ENCODE measurements around the gene SIGLEC15. TPM values are rescaled to one million over a fixed set of nuclear protein-coding genes. Genes with fewer than 3 reads are reported as not detected.
"Not testable (repeated sequence)": the region's sequence is repeated elsewhere in the genome, so short reads cannot be mapped to it uniquely, and the experiment has no call there.

The SIGLEC15 gene
- polyA plus RNA-seq, 3 donors from 2014 or later = 0.09 to 0.20 TPM; not detected in 1

DNA sequence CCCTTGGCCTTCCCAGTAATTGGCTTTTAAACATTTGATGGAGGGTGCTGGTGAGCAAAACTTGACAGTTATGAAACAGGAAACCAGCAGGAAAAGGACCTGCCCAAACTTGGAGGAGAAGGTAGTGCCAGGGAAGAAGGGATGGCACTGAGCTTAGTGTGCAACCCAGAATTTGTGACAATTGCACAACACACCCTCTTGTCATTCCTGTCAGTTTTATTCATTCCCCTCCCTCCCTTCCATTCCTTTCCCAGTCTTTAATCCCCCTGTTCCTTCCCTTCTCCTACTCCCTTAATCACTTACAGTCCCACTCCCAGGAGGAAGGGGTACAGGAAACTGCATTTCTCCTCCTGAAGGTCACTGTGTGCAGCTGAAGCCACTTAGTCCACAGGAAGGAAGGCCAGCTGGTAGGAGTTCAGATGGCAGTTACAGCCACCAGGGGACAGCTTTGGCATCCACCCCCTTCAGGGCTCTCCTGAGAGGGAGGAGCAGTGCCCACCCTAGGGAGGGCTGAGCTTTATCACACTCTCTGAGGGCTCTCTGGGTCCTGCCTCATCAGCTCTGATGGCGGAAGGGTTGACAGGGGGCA lies 24.0 kb upstream of the SIGLEC15 start:
- H3K9me3 Mint-ChIP-seq = peaks cover 0 to 18% (median 3%) of the 10 kb centered on the region in 6 donors
- H3K27me3 Mint-ChIP-seq (ENCODE audit: low read depth in 3 of 3) = peaks cover 0 to 5% (median 0%) of the 10 kb centered on the region in 3 donors
- H3K27ac Mint-ChIP-seq = peak overlapping the region in 1 of 6 donors; percentile 50
- DNase-seq = no peak
- H3K36me3 Mint-ChIP-seq = peaks cover 5 to 12% (median 9%) of the 10 kb centered on the region in 3 donors
- no peaks in the 10 kb centered on the region for H3K4me1 Mint-ChIP-seq
- H3K4me3 Mint-ChIP-seq = no peak overlapping the region

DNA sequence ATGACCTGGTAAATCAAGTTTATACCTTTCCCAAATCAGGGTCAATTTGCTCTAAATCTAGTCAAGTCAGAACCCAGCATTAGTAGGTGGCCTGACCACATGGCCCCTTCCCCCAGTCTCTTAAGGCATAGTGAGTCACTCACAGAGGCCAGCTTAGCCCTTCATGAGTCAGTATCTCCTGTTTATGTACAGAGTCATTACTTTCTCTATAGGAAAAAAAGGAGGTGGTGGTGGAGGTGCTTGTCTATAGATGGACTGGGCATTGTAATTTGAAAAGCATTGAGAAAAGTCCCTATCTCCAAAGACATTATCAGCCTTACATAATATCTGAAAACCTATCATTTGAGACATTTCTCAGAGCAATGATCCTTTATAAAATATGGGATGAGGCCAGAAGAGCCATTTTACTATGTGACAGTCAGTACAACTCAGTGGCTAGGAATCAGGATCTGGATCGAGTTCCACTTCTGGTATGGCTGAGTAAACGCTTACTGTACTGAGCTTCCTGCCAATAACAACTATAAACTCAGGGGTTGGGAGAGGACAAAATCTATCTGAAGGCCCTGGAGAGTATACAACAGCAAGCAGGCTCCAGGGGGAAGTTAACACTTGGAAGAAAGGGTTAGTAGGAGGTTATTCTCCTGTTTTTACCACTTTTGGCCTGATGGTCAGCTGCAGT lies 22.5 kb upstream of the SIGLEC15 start:
- Mint-ChIP-seq H3K27me3 (ENCODE audit: low read depth in 3 of 3) (peaks cover 0 to 5% (median 2%) of the 10 kb centered on the region in 3 donors), H3K4me1 (peaks cover 0 to 6% of the 10 kb centered on the region in 2 donors)

DNA sequence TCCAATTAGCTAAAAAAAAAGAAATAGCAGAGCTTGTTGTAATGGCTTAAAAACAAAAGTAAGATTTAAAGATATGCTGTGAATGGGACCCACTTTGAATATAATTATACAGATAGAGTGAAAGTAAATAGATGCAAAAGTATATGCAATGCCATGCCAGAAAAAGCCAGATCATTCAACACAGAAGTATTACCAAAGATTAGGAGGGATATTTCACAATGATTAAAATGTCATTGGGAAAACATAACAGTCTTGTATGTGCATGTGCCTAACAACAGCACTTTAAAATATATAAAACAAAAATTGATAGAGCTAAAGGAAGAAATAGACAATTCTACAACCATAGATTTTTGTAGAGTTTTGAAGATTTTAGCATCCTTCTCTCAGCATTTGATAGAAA lies 19.9 kb upstream of the SIGLEC15 start:
- Mint-ChIP-seq H3K4me1 (peaks cover 11 to 30% of the 10 kb centered on the region in 2 donors), H3K27ac (no peak overlapping the region), H3K36me3 (peaks cover 9 to 12% (median 12%) of the 10 kb centered on the region in 3 donors), H3K9me3 (peaks cover 0 to 18% (median 4%) of the 10 kb centered on the region in 6 donors), H3K4me3 (no peak overlapping the region), H3K27me3 (ENCODE audit: low read depth in 3 of 3) (peaks cover 0 to 4% (median 4%) of the 10 kb centered on the region in 3 donors)
- no peak for DNase-seq

More for the DNA sequence above, 22.5 kb upstream of the SIGLEC15 start:
- H3K27ac Mint-ChIP-seq = no peak overlapping the region
- peaks cover 5 to 12% (median 9%) of the 10 kb centered on the region in 3 donors for H3K36me3 Mint-ChIP-seq
- no peak for DNase-seq
- peaks cover 0 to 18% (median 3%) of the 10 kb centered on the region in 6 donors for H3K9me3 Mint-ChIP-seq
- no peak overlapping the region for H3K4me3 Mint-ChIP-seq

DNA sequence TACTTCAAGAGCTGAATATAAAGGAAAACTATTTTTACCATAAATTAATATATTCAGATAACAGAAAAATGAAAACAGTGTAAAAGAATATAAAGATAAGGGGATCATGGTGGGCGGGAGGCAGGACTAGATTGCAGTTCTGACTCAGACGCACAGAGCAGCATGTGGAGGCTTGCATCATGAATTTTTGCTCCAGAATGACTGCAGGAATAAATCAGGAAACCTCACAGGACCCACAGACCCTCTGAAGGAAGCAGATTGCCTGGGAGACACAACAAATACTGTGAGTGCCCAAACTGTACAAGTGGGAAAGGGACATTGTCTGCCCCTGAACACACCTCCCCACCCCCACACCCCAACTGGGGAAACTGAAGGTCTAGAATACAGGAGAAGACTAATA lies 19.2 kb upstream of the SIGLEC15 start:
- DNase-seq = no peak
- peaks cover 9 to 12% (median 12%) of the 10 kb centered on the region in 3 donors for H3K36me3 Mint-ChIP-seq
- no peak overlapping the region for H3K4me3 Mint-ChIP-seq
- peaks cover 0 to 18% (median 4%) of the 10 kb centered on the region in 6 donors for H3K9me3 Mint-ChIP-seq
- no peak overlapping the region for H3K27ac Mint-ChIP-seq
- peaks cover 0 to 4% (median 2%) of the 10 kb centered on the region in 3 donors for H3K27me3 Mint-ChIP-seq (ENCODE audit: low read depth in 3 of 3)
- peaks cover 11 to 30% of the 10 kb centered on the region in 2 donors for H3K4me1 Mint-ChIP-seq

DNA sequence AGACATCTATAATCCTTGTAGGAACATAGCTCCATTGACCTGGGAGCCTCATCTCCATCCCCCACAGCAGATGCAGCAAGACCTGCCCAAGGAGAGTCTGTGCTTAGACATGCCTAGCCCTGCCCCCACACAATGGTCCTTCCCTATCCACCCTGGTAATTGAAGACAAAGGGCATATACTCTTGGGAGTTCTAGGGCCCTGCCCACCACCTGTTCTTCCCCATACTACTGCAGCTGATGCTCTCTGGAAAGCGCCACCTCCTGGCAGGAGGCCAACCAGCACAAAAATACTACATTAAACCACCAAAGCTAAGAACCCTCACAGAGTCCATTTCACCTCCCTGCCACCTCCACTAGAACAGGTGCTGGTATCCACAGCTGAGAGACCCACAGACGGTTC lies 18.3 kb upstream of the SIGLEC15 start:
- Mint-ChIP-seq H3K9me3 (peaks cover 0 to 18% (median 5%) of the 10 kb centered on the region in 6 donors), H3K4me1 (peaks cover 11 to 30% of the 10 kb centered on the region in 2 donors), H3K27ac (peak overlapping the region in 1 of 6 donors; percentile 0), H3K36me3 (peaks cover 9 to 12% (median 12%) of the 10 kb centered on the region in 3 donors)
- peak; percentile 22 to 36 (median 31) for DNase-seq
- H3K27me3 Mint-ChIP-seq (ENCODE audit: low read depth in 3 of 3); H3K4me3 Mint-ChIP-seq: not testable (repeated sequence)

DNA sequence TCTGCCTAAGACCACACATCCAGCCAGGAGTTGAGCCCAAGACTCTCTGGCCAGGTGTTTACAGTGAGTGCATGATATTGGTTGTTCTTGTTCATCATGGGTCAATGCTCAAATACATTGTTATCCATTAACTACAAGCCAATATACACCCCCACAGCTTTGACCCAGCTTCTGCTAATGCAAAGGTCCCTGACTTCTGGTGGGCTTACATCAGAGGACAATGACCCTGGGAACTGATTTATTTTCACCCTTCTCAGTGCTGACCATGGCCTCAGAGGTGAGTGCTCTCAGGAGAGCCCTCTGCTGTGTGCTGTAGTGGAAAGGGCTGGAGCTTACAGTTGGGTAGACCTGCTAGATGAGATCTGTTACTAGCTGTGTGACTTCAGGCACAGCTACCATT lies 10.7 kb upstream of the SIGLEC15 start:
- not testable (repeated sequence) for H3K27me3 Mint-ChIP-seq (ENCODE audit: low read depth in 3 of 3); H3K4me1 Mint-ChIP-seq; H3K27ac Mint-ChIP-seq; H3K36me3 Mint-ChIP-seq; H3K9me3 Mint-ChIP-seq; H3K4me3 Mint-ChIP-seq; DNase-seq

DNA sequence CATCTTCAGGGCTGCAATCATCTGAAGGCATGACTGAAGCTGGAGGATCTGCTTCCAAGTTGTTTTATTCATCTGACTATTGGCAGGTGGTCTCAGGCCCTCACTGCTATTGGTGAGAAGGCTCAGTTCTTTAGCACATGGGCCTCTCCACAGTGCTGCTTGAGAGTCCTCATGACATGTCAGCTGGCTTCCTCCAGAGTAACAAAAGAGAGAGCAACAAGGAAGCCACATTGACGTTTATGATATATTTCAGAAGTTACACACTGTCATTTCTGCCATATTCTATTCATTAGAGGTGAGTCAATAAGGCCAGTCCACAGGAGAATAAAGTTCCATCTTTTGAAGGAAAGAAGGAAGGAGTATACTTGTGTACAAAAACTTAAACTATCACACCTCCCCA lies 7.9 kb upstream of the SIGLEC15 start:
- peaks cover 0 to 2% (median 0%) of the 10 kb centered on the region in 3 donors for H3K27me3 Mint-ChIP-seq (ENCODE audit: low read depth in 3 of 3)
- no peak overlapping the region for H3K27ac Mint-ChIP-seq
- H3K9me3 Mint-ChIP-seq = peaks cover 0 to 5% (median 0%) of the 10 kb centered on the region in 6 donors
- H3K4me3 Mint-ChIP-seq = no peak overlapping the region
- H3K4me1 Mint-ChIP-seq = no peaks in the 10 kb centered on the region
- DNase-seq = no peak
- H3K36me3 Mint-ChIP-seq = peaks cover 0 to 5% (median 0%) of the 10 kb centered on the region in 3 donors

DNA sequence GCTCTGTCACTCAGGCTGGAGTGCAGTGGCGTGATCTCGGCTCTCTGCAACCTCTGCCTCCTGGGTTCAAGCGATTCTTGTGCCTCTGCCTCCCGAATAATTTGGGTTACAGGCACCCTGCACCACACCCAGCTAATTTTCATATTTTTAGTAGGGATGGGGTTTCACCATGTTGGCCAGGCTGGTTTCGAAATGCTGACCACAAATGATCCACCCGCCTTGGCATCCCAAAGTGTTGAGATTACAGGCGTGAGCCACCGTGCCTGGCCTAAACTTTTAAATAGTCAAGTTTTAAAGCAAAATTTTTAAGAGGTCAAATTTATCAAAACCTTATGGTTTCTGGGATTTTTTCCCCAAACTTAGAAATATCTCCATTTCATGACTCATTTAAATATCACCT lies 6.7 kb upstream of the SIGLEC15 start:
- H3K36me3 Mint-ChIP-seq; H3K9me3 Mint-ChIP-seq; H3K4me3 Mint-ChIP-seq; DNase-seq; H3K4me1 Mint-ChIP-seq; H3K27me3 Mint-ChIP-seq (ENCODE audit: low read depth in 3 of 3); H3K27ac Mint-ChIP-seq: not testable (repeated sequence)

DNA sequence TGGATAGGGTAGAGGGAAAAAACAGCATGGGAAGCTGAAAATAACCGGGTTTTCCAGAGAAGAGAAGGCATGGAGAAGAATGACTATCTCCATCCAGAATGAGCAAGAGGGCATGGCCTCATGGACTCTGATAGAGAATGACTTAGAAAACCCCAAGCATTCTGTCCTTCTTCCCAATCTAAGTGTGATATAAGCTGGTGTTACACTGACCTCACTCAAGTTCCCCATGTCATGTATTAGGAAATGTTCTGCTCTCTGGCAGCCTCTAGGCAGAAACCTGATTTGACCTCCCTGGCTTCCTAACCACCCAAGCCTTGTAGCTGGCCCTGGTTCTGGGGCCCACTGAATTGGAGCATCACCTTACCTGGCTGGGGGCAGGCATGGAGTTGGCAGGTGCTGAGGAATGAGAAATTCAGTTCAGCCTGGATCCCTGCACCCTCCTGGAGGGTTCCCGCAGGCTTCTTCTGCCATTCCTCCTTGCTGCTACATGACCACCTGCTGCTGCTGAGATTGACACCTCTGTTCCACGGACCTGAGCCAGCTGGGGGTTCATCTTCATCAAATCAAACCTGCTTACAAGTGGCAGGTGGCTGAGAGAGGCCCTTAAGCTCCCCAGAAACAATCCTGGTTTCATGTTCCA lies 5.2 kb upstream of the SIGLEC15 start:
- DNase-seq = no peak
- H3K27ac Mint-ChIP-seq = no peak overlapping the region
- H3K36me3 Mint-ChIP-seq = peaks cover 0 to 5% (median 0%) of the 10 kb centered on the region in 3 donors
- H3K4me1 Mint-ChIP-seq = peaks cover 7 to 9% of the 10 kb centered on the region in 2 donors
- peaks cover 0 to 2% (median 0%) of the 10 kb centered on the region in 3 donors for H3K27me3 Mint-ChIP-seq (ENCODE audit: low read depth in 3 of 3)
- H3K4me3 Mint-ChIP-seq = no peak overlapping the region
- H3K9me3 Mint-ChIP-seq = peaks cover 0 to 5% (median 0%) of the 10 kb centered on the region in 6 donors

DNA sequence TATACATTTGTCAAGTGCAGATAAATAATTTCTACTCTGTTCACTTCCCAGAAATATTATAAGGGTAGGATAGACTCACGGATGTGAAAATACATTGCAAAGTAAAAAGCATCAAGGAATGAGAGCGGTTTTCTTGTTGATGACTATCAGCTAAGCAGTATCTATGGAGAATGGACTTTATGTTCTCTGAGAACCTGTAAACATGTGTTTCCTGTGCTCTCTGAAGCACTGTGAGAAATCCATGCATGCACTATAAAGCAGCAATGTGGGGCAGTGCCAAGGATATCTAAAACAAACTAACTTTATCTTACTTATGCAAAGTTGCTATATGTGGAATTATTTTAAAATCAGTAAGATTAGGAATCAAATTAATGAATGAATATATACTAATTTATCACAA lies 4.4 kb upstream of the SIGLEC15 start:
- H3K4me3 Mint-ChIP-seq = no peak overlapping the region

DNA sequence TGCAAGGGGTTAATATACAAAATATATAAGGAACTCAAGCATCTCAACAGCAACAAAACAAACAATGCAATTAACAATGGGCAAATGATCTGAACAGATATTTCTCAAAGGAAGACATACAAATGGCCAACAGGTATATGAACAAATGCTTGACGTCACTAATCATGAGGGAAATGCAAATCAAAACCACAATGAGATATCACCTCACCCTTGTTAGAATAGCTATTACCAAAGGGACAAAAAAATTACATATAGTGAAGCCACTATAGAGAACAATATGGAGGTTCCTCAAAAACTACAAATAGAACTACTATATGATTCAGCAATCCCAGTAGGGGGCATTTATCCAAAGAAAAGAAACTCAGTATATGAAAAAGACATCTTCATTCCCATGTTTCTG lies 3.8 kb upstream of the SIGLEC15 start:
- no peak for DNase-seq

More for the DNA sequence above, 4.4 kb upstream of the SIGLEC15 start:
- Mint-ChIP-seq H3K4me1 (peaks cover 9 to 14% of the 10 kb centered on the region in 2 donors), H3K27ac (no peak overlapping the region), H3K36me3 (peaks cover 0 to 5% (median 0%) of the 10 kb centered on the region in 3 donors), H3K9me3 (peaks cover 0 to 5% (median 0%) of the 10 kb centered on the region in 6 donors), H3K27me3 (ENCODE audit: low read depth in 3 of 3) (peaks cover 0 to 2% (median 0%) of the 10 kb centered on the region in 3 donors)
- no peak for DNase-seq

DNA sequence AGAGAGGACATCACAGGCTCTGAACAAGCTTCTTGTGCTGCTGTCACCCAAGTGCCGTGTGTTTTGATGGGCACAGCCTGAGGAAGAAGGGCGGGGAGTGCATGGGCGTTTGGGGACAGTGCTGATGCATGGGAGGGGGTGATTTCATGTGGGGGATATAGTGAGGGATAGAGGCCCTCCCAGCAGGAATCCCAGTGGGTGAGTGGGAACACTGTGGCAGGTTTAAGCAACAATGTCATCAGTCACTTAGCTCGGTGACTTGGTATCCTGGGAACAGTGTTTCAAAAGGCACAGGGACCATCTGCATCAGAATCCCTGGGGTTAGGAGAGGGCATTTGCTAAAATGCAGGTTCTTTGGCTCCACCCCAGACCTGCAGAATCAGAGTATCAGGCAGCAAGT lies 609 bp downstream of the SIGLEC15 start:
- Mint-ChIP-seq H3K9me3 (peaks cover 0 to 5% (median 0%) of the 10 kb centered on the region in 6 donors), H3K4me3 (no peak overlapping the region), H3K27ac (no peak overlapping the region)

More for the DNA sequence above, 3.8 kb upstream of the SIGLEC15 start:
- Mint-ChIP-seq H3K4me3 (no peak overlapping the region), H3K27ac (no peak overlapping the region), H3K9me3 (peaks cover 0 to 5% (median 0%) of the 10 kb centered on the region in 6 donors), H3K36me3 (no peaks in the 10 kb centered on the region), H3K27me3 (ENCODE audit: low read depth in 3 of 3) (no peaks in the 10 kb centered on the region), H3K4me1 (peaks cover 9 to 15% of the 10 kb centered on the region in 2 donors)

DNA sequence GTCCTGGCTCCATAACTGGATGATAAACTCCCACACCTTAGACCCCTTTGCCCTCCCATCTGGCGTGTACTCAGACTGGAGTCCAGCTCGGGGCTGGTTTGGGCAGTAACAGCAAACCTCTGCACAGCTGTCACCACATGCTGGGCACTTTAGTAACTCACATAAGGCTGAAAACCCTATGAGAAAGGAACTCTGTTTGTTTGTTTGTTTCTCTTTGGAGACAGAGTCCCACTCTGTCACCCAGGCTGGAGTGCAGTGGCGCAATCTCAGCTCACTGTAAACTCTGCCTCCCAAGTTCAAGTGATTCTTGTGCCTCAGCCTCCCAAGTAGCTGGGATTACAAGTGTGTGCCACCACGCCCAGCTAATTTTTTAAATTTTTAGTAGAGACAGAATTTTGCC lies 1.2 kb downstream of the SIGLEC15 start:
- not testable (repeated sequence) for H3K36me3 Mint-ChIP-seq; DNase-seq; H3K4me3 Mint-ChIP-seq; H3K9me3 Mint-ChIP-seq; H3K27ac Mint-ChIP-seq; H3K27me3 Mint-ChIP-seq (ENCODE audit: low read depth in 3 of 3)
- H3K4me1 Mint-ChIP-seq = peaks cover 21 to 28% of the 10 kb centered on the region in 2 donors

More for the DNA sequence above, 609 bp downstream of the SIGLEC15 start:
- no peaks in the 10 kb centered on the region for H3K27me3 Mint-ChIP-seq (ENCODE audit: low read depth in 3 of 3)
- DNase-seq = no peak
- H3K36me3 Mint-ChIP-seq = no peaks in the 10 kb centered on the region
- peaks cover 21 to 28% of the 10 kb centered on the region in 2 donors for H3K4me1 Mint-ChIP-seq

All from immature natural killer cell (primary cell).